Body of pancreas (tissue), 4 donors: ENCODE results near the gene GSTO2. TPM values are rescaled to one million over a fixed set of nuclear protein-coding genes. Genes with fewer than 3 reads are reported as not detected.

Experiments
- ATAC-seq: fragments of 150-250 bp; one replicate; pipeline ENCODE4 v1.9.1; 2016
- DNase-seq, 4 donors: peaks; one replicate each; pipeline ENCODE4 v3.0.0-alpha.2; 2019
- H3K27ac ChIP-seq, 4 donors: fragments of 200-600 bp; sonication (generic); 1 replicate in 3 of 4; 2 replicates in 1 of 4; pipeline versions ENCODE4 v1.5.1 to v1.6.1; 2016 to 2019; ENCODE audit warnings: mild to moderate bottlenecking in 1 of 4, mixed read lengths in 1 of 4, moderate library complexity in 1 of 4
- H3K27me3 ChIP-seq, 2 donors: fragments of 200-600 bp; sonication (generic); one replicate each; pipeline ENCODE4 v1.6.0; 2016; ENCODE audit warnings: mild to moderate bottlenecking in 1 of 2
- H3K36me3 ChIP-seq, 2 donors: fragments of 200-600 bp; sonication (generic); replicated peaks in 1 of 2; 2 replicates each; pipeline ENCODE4 v1.5.1; 2016; ENCODE audit warnings: low read depth in 2 of 2; ENCODE audit not compliant: insufficient read depth in 1 of 2
- H3K4me1 ChIP-seq: fragments of 200-600 bp; sonication (generic); one replicate; pipeline ENCODE4 v1.6.0; 2016
- H3K4me3 ChIP-seq, 2 donors: fragments of 200-600 bp; sonication (generic); 1 replicate in 1 of 2; 2 replicates in 1 of 2; pipeline ENCODE4 v1.5.1; 2016 to 2019
- H3K9me3 ChIP-seq, 3 donors: fragments of 200-600 bp; sonication (generic); 1 replicate in 2 of 3; 2 replicates in 1 of 3; pipeline ENCODE4 v1.5.1; 2016
- POLR2A ChIP-seq, 3 donors: fragments of 450-650 bp; IDR thresholded peaks; one replicate each; pipeline ENCODE4 v1.6.1; 2016; ENCODE audit warnings: antibody characterized with exemption in 3 of 3, mild to moderate bottlenecking in 2 of 3
- WGBS, 2 donors: methylation state at CpG; one replicate each; pipeline ENCODE4 v1.1.5; 2017; 5-methylcytosine and 5-hydroxymethylcytosine counted together
- intact Hi-C: fragments of 100-400 bp; cut with DNase I; formaldehyde crosslinking; loops from one replicate; pipeline ENCODE4 v1.15.1; 2023
- microRNA-seq, 2 donors: library from miRNA; unstranded; fragments of <30 nt; microRNA quantifications; one replicate each; pipeline ENCODE4, GENCODE V29; 2016; ENCODE audit warnings: borderline number of aligned reads in 2 of 2, borderline replicate concordance in 2 of 2
- small RNA-seq: library from RNA; depleted of rRNA; stranded (forward); fragments of <200 nt; gene quantifications from one replicate; pipeline ENCODE3, GENCODE V24; 2016
- total RNA-seq, 2 donors: library from RNA; depleted of rRNA; stranded (reverse); fragments of >200 nt; gene quantifications; one replicate each; pipeline ENCODE4 v1.1.0, GENCODE V29; 2016
- TF ChIP-seq, protein P1 (sequence below), 7 experiments: fragments of 450-650 bp in 4 of 7; fragments of 200-600 bp in 3 of 7; sonication (generic) in 3 of 7; IDR thresholded peaks; one replicate each; pipeline ENCODE4 v1.5.1; 2016 to 2019; ENCODE audit warnings: antibody characterized with exemption in 7 of 7

Gene GSTO2
- total RNA-seq, 2 donors from 2014 or later: 9.6 to 26.5 TPM

DNA sequence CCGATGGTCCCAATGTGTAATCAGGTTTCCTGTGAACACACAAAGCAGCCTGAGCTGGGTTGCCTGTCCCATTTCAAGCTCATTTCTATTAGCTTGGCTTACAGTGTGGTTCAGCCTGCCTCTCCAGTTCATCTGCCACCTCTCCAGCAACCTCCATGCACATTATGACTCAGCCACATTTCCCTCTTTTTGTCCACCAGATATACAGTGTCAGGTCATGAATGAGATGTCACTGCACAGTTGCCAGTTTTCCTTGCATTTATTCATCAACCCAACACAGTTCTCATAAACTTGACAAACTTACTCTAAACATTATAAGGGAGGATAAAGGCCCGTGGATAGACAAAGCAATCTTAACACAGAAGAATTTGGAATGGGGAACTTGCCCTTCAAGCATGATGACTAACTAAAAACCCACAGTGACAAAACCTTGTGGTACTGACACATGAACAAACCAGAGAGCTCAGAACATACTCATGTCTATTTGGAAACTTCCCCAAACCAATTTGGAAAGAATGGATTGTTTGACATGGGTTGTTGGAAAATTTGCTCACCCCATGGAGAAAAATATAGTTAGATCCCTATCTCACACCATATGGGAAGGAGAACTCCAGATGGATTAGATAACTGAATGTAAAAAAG, 82.2 kb downstream of the GSTO2 start:
- no peak for ATAC-seq

GRCh38 chr10:104351919-104352318, 82.9 kb downstream of the GSTO2 start:
- Histone ChIP-seq H3K36me3 (no peaks in the 10 kb centered on the region), H3K4me1 (peaks cover 21% of the 10 kb centered on the region), H3K27me3 (no peaks in the 10 kb centered on the region), H3K4me3 (no peak overlapping the region), H3K27ac (peak overlapping the region in 1 of 4 donors; percentile 38), H3K9me3 (no peaks in the 10 kb centered on the region)
- TF ChIP-seq POLR2A (IDR thresholded peaks at IDR 0.05): no peak
- intact Hi-C loops: no loop called here
- WGBS, 2 donors: 58 to 70% methylated on average over 1 of the region's 1 CpG
- ATAC-seq (no peak), DNase-seq (no peak)

More for the DNA sequence above, 82.2 kb downstream of the GSTO2 start:
- WGBS, 2 donors: 32 to 53% methylated on average over 2 of the region's 2 CpGs
- peaks cover 21% of the 10 kb centered on the region for H3K4me1 ChIP-seq
- DNase-seq: no peak
- H3K9me3 ChIP-seq: no peaks in the 10 kb centered on the region
- no peaks in the 10 kb centered on the region for H3K27me3 ChIP-seq
- TF ChIP-seq, protein P1, sequence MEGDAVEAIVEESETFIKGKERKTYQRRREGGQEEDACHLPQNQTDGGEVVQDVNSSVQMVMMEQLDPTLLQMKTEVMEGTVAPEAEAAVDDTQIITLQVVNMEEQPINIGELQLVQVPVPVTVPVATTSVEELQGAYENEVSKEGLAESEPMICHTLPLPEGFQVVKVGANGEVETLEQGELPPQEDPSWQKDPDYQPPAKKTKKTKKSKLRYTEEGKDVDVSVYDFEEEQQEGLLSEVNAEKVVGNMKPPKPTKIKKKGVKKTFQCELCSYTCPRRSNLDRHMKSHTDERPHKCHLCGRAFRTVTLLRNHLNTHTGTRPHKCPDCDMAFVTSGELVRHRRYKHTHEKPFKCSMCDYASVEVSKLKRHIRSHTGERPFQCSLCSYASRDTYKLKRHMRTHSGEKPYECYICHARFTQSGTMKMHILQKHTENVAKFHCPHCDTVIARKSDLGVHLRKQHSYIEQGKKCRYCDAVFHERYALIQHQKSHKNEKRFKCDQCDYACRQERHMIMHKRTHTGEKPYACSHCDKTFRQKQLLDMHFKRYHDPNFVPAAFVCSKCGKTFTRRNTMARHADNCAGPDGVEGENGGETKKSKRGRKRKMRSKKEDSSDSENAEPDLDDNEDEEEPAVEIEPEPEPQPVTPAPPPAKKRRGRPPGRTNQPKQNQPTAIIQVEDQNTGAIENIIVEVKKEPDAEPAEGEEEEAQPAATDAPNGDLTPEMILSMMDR (IDR thresholded peaks at IDR 0.05): no peak
- no peak for TF ChIP-seq POLR2A (IDR thresholded peaks at IDR 0.05)
- intact Hi-C loops: no loop called here
- H3K4me3 ChIP-seq: no peak overlapping the region
- H3K36me3 ChIP-seq: no peaks in the 10 kb centered on the region
- peak overlapping the region in 1 of 4 donors; percentile 48 for H3K27ac ChIP-seq

DNA sequence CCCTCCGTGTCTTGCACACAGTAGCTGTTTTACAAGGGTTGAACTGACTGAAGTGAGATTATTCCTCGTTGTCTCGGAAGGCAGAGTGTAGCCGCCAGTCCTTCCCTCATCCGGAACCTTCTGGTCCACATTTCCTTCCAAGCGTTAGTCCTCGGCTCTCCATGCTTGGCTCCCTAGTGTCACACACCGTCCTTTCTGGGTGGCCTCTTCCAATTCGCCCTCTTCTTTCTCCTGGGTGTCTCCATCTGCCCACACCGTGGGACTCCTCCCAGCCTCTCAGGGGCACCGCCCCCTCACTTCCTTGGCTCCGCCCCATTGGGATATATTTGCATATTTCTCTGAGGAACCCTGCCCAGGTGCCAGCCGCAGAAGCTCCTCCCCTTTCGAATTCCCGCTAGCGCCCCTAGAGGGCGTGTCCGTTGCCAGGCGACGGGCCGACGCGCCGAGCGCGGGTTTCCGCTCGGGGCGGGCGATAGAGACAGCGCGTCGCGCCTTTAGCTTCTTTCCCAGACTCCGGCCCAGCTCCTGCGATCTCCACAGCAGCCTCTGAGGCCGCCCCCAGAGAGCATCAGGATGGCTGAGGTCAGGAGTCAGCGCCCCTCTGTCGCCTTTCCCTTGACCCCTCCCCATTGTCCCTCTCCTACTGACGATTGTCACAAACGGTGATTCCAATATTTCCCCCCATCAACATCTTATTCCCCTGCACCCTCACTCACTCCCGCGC, 84.5 kb downstream of the GSTO2 start, which contains the start of gene CFAP58:
CFAP58 (plus strand) TSS at position 509 of the 724 bp plus-strand sequence; CDS start at position 574, 65 bp downstream.
- intact Hi-C loops: no loop called here
- Histone ChIP-seq H3K27me3 (no peaks in the 10 kb centered on the region), H3K36me3 (no peaks in the 10 kb centered on the region), H3K4me1 (peaks cover 21% of the 10 kb centered on the region), H3K27ac (peak within 1 kb of the TSS in 1 of 4 donors; percentile 30), H3K9me3 (no peaks in the 10 kb centered on the region), H3K4me3 (no peak within 1 kb of the TSS)
- 2 to 3% methylated on average over 43 of the region's 43 CpGs for WGBS, 2 donors
- no peak for TF ChIP-seq POLR2A (IDR thresholded peaks at IDR 0.05)
- TF ChIP-seq, protein P1 (IDR thresholded peaks at IDR 0.05): peak; percentile 56 to 92 (median 71)
- DNase-seq (peak; percentile 96 to 97 (median 96)), ATAC-seq (peak; percentile 97)

Small RNA genes within 50 kb of the gene (microRNA-seq; reads per million reads assigned to microRNA genes)
- 0 reads per million in 2 donors for gene MIR4482

Small RNA genes within 50 kb of the gene (small RNA-seq; reads per million reads assigned to genes)
- gene MIR4482: not detected

Other genes with a start within 250 kb of the GSTO2 start
- 1 to 10 TPM in 1 of 2 donors, not detected in 1; 3.6 TPM for gene COL17A1, start 183.3 kb upstream of the GSTO2 start, total RNA-seq
- 1 to 10 TPM; 3.3 to 5.2 TPM for gene SFR1, start 147.0 kb upstream of the GSTO2 start, total RNA-seq
- gene CFAP43, start 36.8 kb upstream of the GSTO2 start, total RNA-seq: 1 to 10 TPM; 2.3 to 4.0 TPM
- gene GSTO1, start 14.3 kb upstream of the GSTO2 start, total RNA-seq: 10 to 100 TPM; 16.8 to 65.9 TPM
- gene ITPRIP, start 69.3 kb downstream of the GSTO2 start, total RNA-seq: 1 to 10 TPM; 4.7 to 7.9 TPM
- gene CFAP58, start 84.6 kb downstream of the GSTO2 start, total RNA-seq: under 1 TPM in 1 of 2 donors, not detected in 1; 0.26 TPM